H9 (cell line): ENCODE results near the gene OIP5. TPM values are rescaled to one million over a fixed set of nuclear protein-coding genes. Genes with fewer than 3 reads are reported as not detected.
A peak's percentile ranks its signal among the peaks of the same experiment; 100 is the strongest.

Source experiments
- DNase-seq: peaks from one replicate; pipeline ENCODE4 v3.0.0-alpha.2; 2017
- H2AFZ ChIP-seq: one replicate; pipeline ENCODE4 v1.6.1; 2013; ENCODE audit warnings: mild to moderate bottlenecking, low read length, control low read depth, moderate library complexity
- H2AK5ac ChIP-seq: 2 replicates; pipeline ENCODE4 v1.6.1; 2013; ENCODE audit warnings: low read length, control low read depth, mixed read lengths; ENCODE audit not compliant: insufficient read length
- H2BK120ac ChIP-seq: one replicate; pipeline ENCODE4 v1.6.1; 2013; ENCODE audit warnings: low read depth, mild to moderate bottlenecking, low read length, control low read depth, inconsistent platforms; ENCODE audit not compliant: poor library complexity, severe bottlenecking
- H2BK12ac ChIP-seq: 2 replicates; pipeline ENCODE4 v1.6.1; 2013; ENCODE audit warnings: low read length, control low read depth, mixed read lengths, low read depth; ENCODE audit not compliant: insufficient read length
- H2BK15ac ChIP-seq: 2 replicates; pipeline ENCODE4 v1.6.1; 2013; ENCODE audit warnings: low read depth, low read length, control low read depth
- H2BK20ac ChIP-seq: one replicate; pipeline ENCODE4 v1.6.1; 2013; ENCODE audit warnings: low read depth, mild to moderate bottlenecking, low read length, control low read depth, inconsistent platforms; ENCODE audit not compliant: poor library complexity, severe bottlenecking
- H2BK5ac ChIP-seq: 2 replicates; pipeline ENCODE4 v1.6.1; 2013; ENCODE audit warnings: low read length, control low read depth, mixed read lengths; ENCODE audit not compliant: insufficient read length
- H3K14ac ChIP-seq: 2 replicates; pipeline ENCODE4 v1.6.1; 2013; ENCODE audit warnings: low read length, control low read depth; ENCODE audit not compliant: insufficient read depth
- H3K18ac ChIP-seq: 2 replicates; pipeline ENCODE4 v1.6.1; 2013; ENCODE audit warnings: low read depth, mild to moderate bottlenecking, mixed read lengths, low read length, control low read depth; ENCODE audit not compliant: insufficient read length
- H3K23ac ChIP-seq: 2 replicates; pipeline ENCODE4 v1.6.1; 2013; ENCODE audit warnings: low read length, control low read depth, mixed read lengths, low read depth; ENCODE audit not compliant: insufficient read length
- H3K23me2 ChIP-seq: 2 replicates; pipeline ENCODE4 v1.6.1; 2013; ENCODE audit warnings: low read depth, mild to moderate bottlenecking, mixed read lengths, low read length, control low read depth; ENCODE audit not compliant: insufficient read length, poor library complexity, severe bottlenecking
- H3K27ac ChIP-seq: 2 replicates; pipeline ENCODE4 v1.5.1; 2013; ENCODE audit warnings: low read length, control low read depth, mixed read lengths, low read depth; ENCODE audit not compliant: insufficient read length
- H3K27me3 ChIP-seq: 2 replicates; pipeline ENCODE4 v1.6.1; 2013; ENCODE audit warnings: low read length, control low read depth, inconsistent platforms; ENCODE audit not compliant: insufficient read depth
- H3K4ac ChIP-seq: 2 replicates; pipeline ENCODE4 v1.6.1; 2013; ENCODE audit warnings: low read depth, mild to moderate bottlenecking, control low read depth, inconsistent platforms, low read length, moderate library complexity
- H3K4me1 ChIP-seq: 2 replicates; pipeline ENCODE4 v1.6.1; 2013; ENCODE audit warnings: low read length, control low read depth, inconsistent platforms; ENCODE audit not compliant: insufficient read depth
- H3K4me2 ChIP-seq: 2 replicates; pipeline ENCODE4 v1.6.1; 2013; ENCODE audit warnings: low read length, control low read depth, mixed read lengths; ENCODE audit not compliant: insufficient read length, insufficient read depth
- H3K56ac ChIP-seq: 2 replicates; pipeline ENCODE4 v1.6.1; 2013; ENCODE audit warnings: low read depth, mild to moderate bottlenecking, mixed read lengths, low read length, control low read depth; ENCODE audit not compliant: insufficient read length
- H3K79me1 ChIP-seq: 2 replicates; pipeline ENCODE4 v1.6.1; 2013; ENCODE audit warnings: low read depth, mild to moderate bottlenecking, moderate library complexity, low read length, control low read depth, inconsistent platforms; ENCODE audit not compliant: insufficient read depth, poor library complexity, severe bottlenecking
- H3K79me2 ChIP-seq: 2 replicates; pipeline ENCODE4 v1.6.1; 2013; ENCODE audit warnings: low read length, control low read depth, inconsistent platforms; ENCODE audit not compliant: insufficient read depth
- H3K9ac ChIP-seq: 2 replicates; pipeline ENCODE4 v1.6.1; 2013; ENCODE audit warnings: low read length, control low read depth, mixed read lengths; ENCODE audit not compliant: insufficient read length; ENCODE audit errors: extremely low read depth
- H3K9me3 ChIP-seq: one replicate; pipeline ENCODE4 v1.6.1; 2013; ENCODE audit warnings: low read depth, low read length, inconsistent platforms; ENCODE audit not compliant: control insufficient read depth
- H3T11ph ChIP-seq: one replicate; pipeline ENCODE4 v1.6.1; 2013; ENCODE audit warnings: mild to moderate bottlenecking, low read length, control low read depth, inconsistent platforms
- H4K20me1 ChIP-seq: one replicate; pipeline ENCODE4 v1.6.1; 2013; ENCODE audit not compliant: control insufficient read depth, insufficient read length, insufficient read depth
- H4K5ac ChIP-seq: 2 replicates; pipeline ENCODE4 v1.6.1; 2013; ENCODE audit warnings: low read depth, mild to moderate bottlenecking, mixed read lengths, low read length, control low read depth; ENCODE audit not compliant: insufficient read length
- H4K8ac ChIP-seq: replicated peaks from 2 replicates; pipeline ENCODE4 v1.6.1; 2013; ENCODE audit warnings: low read length, control low read depth, mixed read lengths, low read depth; ENCODE audit not compliant: insufficient read length
- H4K91ac ChIP-seq: 2 replicates; pipeline ENCODE4 v1.6.1; 2013; ENCODE audit warnings: low read depth, mild to moderate bottlenecking, moderate library complexity, mixed read lengths, low read length, control low read depth; ENCODE audit not compliant: insufficient read length
- H3K27ac Mint-ChIP-seq, 3 experiments: 2 replicates in 2 of 3; 3 replicates in 1 of 3; pipeline ENCODE4 v1.8.0; 2020 to 2021; ENCODE audit warnings: mixed read lengths in 3 of 3, mild to moderate bottlenecking in 1 of 3, moderate library complexity in 1 of 3
- H3K27me3 Mint-ChIP-seq: 2 replicates; pipeline ENCODE4 v1.8.0; 2021; ENCODE audit warnings: low read depth, mild to moderate bottlenecking, moderate library complexity, mixed read lengths
- H3K36me3 Mint-ChIP-seq, 3 experiments: 2 replicates in 2 of 3; 3 replicates in 1 of 3; pipeline ENCODE4 v1.8.0; 2020 to 2021; ENCODE audit warnings: low read depth in 3 of 3, mixed read lengths in 3 of 3; ENCODE audit not compliant: insufficient read depth in 1 of 3
- H3K4me1 Mint-ChIP-seq, 2 experiments: 2 replicates each; pipeline ENCODE4 v1.8.0; 2020; ENCODE audit warnings: mixed read lengths in 2 of 2
- H3K4me3 Mint-ChIP-seq, 2 experiments: 2 replicates in 1 of 2; 3 replicates in 1 of 2; pipeline ENCODE4 v1.8.0; 2020 to 2021; ENCODE audit warnings: mild to moderate bottlenecking in 2 of 2, mixed read lengths in 2 of 2, moderate library complexity in 1 of 2
- H3K9me3 Mint-ChIP-seq, 2 experiments: 2 replicates in 1 of 2; 3 replicates in 1 of 2; pipeline ENCODE4 v1.8.0; 2020; ENCODE audit warnings: mild to moderate bottlenecking in 2 of 2, mixed read lengths in 2 of 2, moderate library complexity in 1 of 2
- CTCF ChIP-seq: fragments of 200-600 bp; sonication (generic); conservative IDR thresholded peaks from 3 replicates; pipeline ENCODE4 v1.8.0; 2021; ENCODE audit warnings: antibody characterized with exemption, mild to moderate bottlenecking
- WGBS: extraction: QIAGEN DNeasy Blood & Tissue Kit; methylation state at CpG from one replicate; pipeline ENCODE4 v1.1.7; 2013; ENCODE audit warnings: missing lambda C conversion rate, low lambda C conversion rate, mixed read lengths; ENCODE audit not compliant: insufficient read length; ENCODE audit errors: extremely low coverage; 5-methylcytosine and 5-hydroxymethylcytosine counted together
- total RNA-seq: library from RNA; stranded (reverse); gene quantifications from 2 replicates; pipeline ENCODE4 v1.2.1, GENCODE V29; 2021

OIP5 gene
- total RNA-seq, 1 experiment from 2014 or later, result 30.9 TPM

GRCh38 chr15:41337631-41338522 lies 5.5 kb upstream of the OIP5 start:
- Histone ChIP-seq H4K20me1 (no peaks in the 10 kb centered on the region), H2BK20ac (no peak overlapping the region), H3K27ac (no peak overlapping the region), H2AFZ (no peak overlapping the region), H3K4ac (no peak overlapping the region), H2BK15ac (no peak overlapping the region), H2BK120ac (no peak overlapping the region), H2AK5ac (no peak overlapping the region), H4K8ac (no peak overlapping the region), H2BK12ac (no peak overlapping the region), H3K79me2 (peaks cover 12% of the 10 kb centered on the region; the same call in 1 of the 2 replicates), H3K4me1 (no peaks in the 10 kb centered on the region), H4K91ac (no peak overlapping the region), H3K27me3 (no peaks in the 10 kb centered on the region), H3K23me2 (no peaks in the 10 kb centered on the region), H3K9me3 (no peaks in the 10 kb centered on the region), H4K5ac (no peak overlapping the region), H3K79me1 (peaks cover 10% of the 10 kb centered on the region), H3K14ac (no peak overlapping the region), H3K4me2 (no peak overlapping the region), H3T11ph (no peak overlapping the region), H3K23ac (no peak overlapping the region), H3K18ac (no peak overlapping the region), H3K56ac (no peak overlapping the region), H3K9ac (no peak overlapping the region), H2BK5ac (no peak overlapping the region)
- Mint-ChIP-seq H3K9me3 (no peaks in the 10 kb centered on the region), H3K27ac (peak overlapping the region; percentile 3 to 67 (median 34); a peak in 4 of 7 replicates), H3K27me3 (no peaks in the 10 kb centered on the region), H3K36me3 (peaks cover 31 to 65% (median 49%) of the 10 kb centered on the region in 3 experiments), H3K4me1 (peaks cover 8 to 19% of the 10 kb centered on the region in 2 experiments), H3K4me3 (no peak overlapping the region)
- no CpG with 5 or more reads among the region's 13 CpGs for WGBS
- TF ChIP-seq CTCF, result no peak
- no peak for DNase-seq
